Brain microvascular endothelial cell (primary cell): Measurements from ENCODE around the gene ZC2HC1B.

Experiments used
- DNase-seq: peaks from one replicate; pipeline ENCODE4 v3.0.0-alpha.2; 2020
- H3K27ac ChIP-seq: fragments of 250-450 bp; sonication (Bioruptor Pico); 2 replicates; pipeline ENCODE4 v1.5.1; 2020; ENCODE audit warnings: mild to moderate bottlenecking, moderate library complexity
- H3K27me3 ChIP-seq: fragments of 250-450 bp; sonication (Bioruptor Pico); replicated peaks from 2 replicates; pipeline ENCODE4 v1.5.1; 2020; ENCODE audit warnings: mild to moderate bottlenecking
- H3K36me3 ChIP-seq: fragments of 250-450 bp; sonication (Bioruptor Pico); replicated peaks from 2 replicates; pipeline ENCODE4 v1.5.1; 2020; ENCODE audit warnings: mild to moderate bottlenecking
- H3K4me3 ChIP-seq: 2 replicates; pipeline ENCODE4 v1.5.1; 2011; ENCODE audit warnings: low read depth, mild to moderate bottlenecking, control low read depth, low read length, moderate library complexity
- in situ Hi-C: cut with HindIII; loops from 2 replicates; pipeline ENCODE4 v1.10.0; 2017; ENCODE audit warnings: low sequenced_read_pairs, low pct_ligation_motif_present
- TF ChIP-seq, protein P1 (sequence below): IDR thresholded peaks from 2 replicates; pipeline ENCODE4 v1.5.1; 2011; ENCODE audit warnings: low read depth, mild to moderate bottlenecking, moderate library complexity, low read length, control low read depth, inconsistent platforms; ENCODE audit errors: missing control alignments

Gene ZC2HC1B

DNA sequence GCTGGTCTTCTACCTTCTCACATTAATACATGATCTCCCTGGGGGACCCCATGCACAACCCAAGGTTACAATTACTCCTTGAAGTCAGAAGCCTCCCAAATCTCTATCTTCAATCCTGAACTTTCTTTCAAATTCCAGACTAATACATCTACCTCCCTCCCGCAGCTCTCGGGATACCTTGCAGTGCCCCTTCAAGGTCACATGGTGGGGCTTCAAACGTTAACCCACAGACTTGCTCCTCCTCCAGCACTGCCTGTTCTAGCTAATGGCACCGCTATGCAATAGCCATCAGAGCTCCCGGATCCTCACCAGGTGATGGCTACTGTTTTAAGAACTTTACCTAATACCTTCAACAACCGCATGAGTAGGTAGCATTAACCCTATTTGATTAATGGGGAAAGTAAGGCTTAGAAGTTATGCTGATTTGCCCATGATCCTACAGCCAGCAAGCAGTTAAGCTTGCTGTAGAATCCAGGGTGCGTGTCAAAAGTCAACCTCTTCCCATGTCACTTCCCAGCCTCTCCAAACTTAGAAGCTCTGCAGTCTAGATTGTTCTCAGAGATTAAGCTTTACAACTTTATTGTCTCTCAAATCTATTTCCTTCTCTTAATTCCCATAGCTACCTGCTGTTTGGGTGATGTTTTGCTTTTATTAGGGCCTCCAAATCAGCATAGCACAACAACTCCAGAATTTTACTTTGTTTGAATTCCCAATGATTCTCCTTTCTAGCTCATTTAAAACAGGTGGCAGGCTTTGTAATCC, 99.1 kb downstream of the ZC2HC1B start:
- H3K27me3 ChIP-seq, result no peaks in the 10 kb centered on the region
- DNase-seq, result no peak
- no peaks in the 10 kb centered on the region for H3K36me3 ChIP-seq
- TF ChIP-seq, protein P1, sequence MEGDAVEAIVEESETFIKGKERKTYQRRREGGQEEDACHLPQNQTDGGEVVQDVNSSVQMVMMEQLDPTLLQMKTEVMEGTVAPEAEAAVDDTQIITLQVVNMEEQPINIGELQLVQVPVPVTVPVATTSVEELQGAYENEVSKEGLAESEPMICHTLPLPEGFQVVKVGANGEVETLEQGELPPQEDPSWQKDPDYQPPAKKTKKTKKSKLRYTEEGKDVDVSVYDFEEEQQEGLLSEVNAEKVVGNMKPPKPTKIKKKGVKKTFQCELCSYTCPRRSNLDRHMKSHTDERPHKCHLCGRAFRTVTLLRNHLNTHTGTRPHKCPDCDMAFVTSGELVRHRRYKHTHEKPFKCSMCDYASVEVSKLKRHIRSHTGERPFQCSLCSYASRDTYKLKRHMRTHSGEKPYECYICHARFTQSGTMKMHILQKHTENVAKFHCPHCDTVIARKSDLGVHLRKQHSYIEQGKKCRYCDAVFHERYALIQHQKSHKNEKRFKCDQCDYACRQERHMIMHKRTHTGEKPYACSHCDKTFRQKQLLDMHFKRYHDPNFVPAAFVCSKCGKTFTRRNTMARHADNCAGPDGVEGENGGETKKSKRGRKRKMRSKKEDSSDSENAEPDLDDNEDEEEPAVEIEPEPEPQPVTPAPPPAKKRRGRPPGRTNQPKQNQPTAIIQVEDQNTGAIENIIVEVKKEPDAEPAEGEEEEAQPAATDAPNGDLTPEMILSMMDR, result no peak
- in situ Hi-C loops, result no loop called here
- no peak overlapping the region for H3K4me3 ChIP-seq
- no peak overlapping the region for H3K27ac ChIP-seq

DNA sequence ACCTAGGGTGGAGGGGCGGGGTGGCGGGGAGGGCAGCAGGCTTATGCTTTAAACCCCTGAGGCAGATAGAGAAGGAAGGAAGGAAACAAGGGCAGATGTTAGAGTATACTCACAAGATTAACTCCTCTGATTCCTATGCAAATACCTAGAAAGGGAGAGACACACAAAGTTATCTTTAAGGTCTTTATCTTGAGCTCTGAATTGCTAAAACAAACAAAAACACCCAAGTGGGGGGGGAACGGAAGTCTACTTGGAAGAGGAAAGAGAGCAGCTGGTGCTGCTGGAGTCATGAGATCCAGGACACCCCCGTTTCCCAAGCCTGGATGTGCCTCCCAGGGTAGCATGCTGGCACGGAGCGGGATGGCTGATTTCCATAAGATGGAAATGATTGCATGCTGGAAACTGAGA, 100.4 kb downstream of the ZC2HC1B start:
- H3K4me3 ChIP-seq, result no peak overlapping the region
- in situ Hi-C loops, result no loop called here
- H3K27me3 ChIP-seq, result no peaks in the 10 kb centered on the region
- peak; percentile 7 for DNase-seq
- H3K27ac ChIP-seq, result no peak overlapping the region
- H3K36me3 ChIP-seq, result no peaks in the 10 kb centered on the region
- TF ChIP-seq, protein P1, result no peak

DNA sequence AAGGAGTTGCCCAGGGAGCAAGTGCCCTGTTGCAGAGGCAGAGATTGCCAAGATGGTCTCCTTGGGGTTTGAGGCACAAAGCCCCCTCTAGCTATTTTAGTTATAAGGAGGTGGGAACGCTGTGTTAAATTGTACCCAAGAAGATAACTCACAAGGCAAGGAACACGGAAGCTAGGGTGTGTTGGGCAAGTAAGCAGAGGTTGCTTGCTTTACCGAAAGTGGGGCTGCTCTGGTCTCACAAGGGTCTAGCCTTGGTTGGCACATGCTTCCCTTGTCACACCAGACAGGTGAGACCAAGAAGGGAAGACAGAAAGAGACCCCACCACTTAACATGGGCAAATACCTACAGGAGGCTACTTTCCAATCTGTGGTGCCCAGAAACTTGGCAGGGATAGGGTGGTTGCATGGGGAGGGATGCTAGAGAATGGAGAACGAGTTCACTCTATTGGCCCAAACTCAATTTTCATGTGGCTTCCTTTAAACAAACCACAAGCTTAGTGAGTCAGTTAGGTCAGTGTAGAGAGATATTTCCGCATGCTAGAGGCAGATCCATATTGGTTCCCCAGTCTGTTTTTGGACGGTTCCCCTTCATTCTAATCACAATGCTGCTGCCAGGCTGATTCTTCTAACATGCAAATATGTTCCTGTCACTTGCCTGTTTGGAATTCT, 101.4 kb downstream of the ZC2HC1B start:
- Histone ChIP-seq H3K36me3 (no peaks in the 10 kb centered on the region), H3K27me3 (no peaks in the 10 kb centered on the region), H3K4me3 (no peak overlapping the region), H3K27ac (no peak overlapping the region)
- in situ Hi-C loops, result no loop called here
- peak; percentile 47 for DNase-seq
- TF ChIP-seq, protein P1, result no peak

DNA sequence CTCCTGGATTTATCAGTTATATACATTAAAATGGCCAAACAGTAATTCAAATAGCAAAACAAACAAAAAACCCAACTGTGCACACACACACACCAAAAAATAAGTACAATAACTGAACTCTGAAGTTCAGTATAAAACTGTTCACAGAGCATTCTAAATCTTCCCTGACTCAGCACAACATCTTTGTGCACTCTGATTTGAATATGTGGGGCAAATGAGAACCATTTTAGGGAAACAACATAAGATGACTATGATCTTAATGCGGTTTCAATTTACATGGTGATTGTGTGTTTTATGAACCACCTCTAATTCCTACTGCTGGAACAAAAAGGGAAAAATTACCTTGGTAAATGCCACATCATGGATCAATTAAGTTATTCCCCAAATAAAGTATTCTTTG, 102.0 kb downstream of the ZC2HC1B start:
- no peak overlapping the region for H3K27ac ChIP-seq
- TF ChIP-seq, protein P1, result no peak
- in situ Hi-C loops, result no loop called here
- no peak overlapping the region for H3K4me3 ChIP-seq
- H3K27me3 ChIP-seq, result no peaks in the 10 kb centered on the region
- no peaks in the 10 kb centered on the region for H3K36me3 ChIP-seq
- DNase-seq, result no peak

DNA sequence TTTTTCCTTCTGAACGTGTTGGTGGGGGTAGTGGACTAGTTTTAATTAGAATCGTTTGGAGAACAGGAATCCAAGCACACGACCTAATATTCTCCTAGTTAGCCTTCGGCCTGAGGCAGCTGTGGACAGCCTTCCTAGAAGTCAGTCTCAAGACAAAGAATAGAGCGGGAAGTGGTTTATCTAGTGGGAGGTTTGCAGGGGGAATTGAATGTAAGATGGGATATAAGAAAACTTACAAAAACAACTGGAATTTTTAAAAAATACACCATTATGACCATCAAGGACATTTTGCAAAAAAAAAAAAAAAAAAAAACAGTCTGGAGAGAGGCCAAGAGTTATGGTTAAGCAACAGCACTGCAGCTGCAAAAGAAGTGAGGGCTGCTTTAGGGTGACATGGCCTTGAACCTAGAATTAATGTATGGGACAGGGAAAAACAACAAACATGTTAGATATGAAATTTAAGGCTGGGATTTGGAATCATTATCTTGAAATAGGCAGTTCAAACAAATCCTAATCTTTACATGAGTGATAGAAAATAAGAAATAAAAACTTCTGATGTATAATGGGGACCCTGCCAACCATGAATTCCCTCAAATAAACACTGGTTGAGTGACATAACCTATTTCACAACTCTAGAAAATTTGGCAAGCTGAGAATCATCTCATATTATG, 103.6 kb downstream of the ZC2HC1B start:
- Histone ChIP-seq H3K4me3 (no peak overlapping the region), H3K27me3 (no peaks in the 10 kb centered on the region), H3K27ac (no peak overlapping the region), H3K36me3 (no peaks in the 10 kb centered on the region)
- in situ Hi-C loops, result no loop called here
- TF ChIP-seq, protein P1, result no peak
- no peak for DNase-seq
